Activated naive CD8-positive, alpha-beta T cell treated with anti-CD3 and anti-CD28 coated beads, Interleukin-2, amount 10 ng/mL, durations not matched to agents 7 days and 5 days (primary cell): ENCODE results near the gene PPP6R1. TPM values are rescaled to one million over a fixed set of nuclear protein-coding genes. Genes with fewer than 3 reads are reported as not detected.
A peak's percentile ranks its signal among the peaks of the same experiment; 100 is the strongest.

Source experiments
- ATAC-seq: fragments of 150-1000 bp; cut with Tn5 transposase; one replicate; pipeline ENCODE4 v1.10.0; 2021; ENCODE audit warnings: low read depth, moderate library complexity
- POLR2A ChIA-PET: fragments of 350-600 bp; sonication (Branson Sonifier 250); formaldehyde crosslinking; loops from one replicate; lab custom pipeline; 2021; ENCODE audit warnings: antibody characterized with exemption; lab: Charles Lee
- DNase-seq: peaks from one replicate; pipeline ENCODE4 v3.0.0; 2021
- H3K27ac Mint-ChIP-seq: one replicate; pipeline ENCODE4 v1.8.0; 2022; ENCODE audit warnings: mild to moderate bottlenecking, mixed read lengths
- H3K27me3 Mint-ChIP-seq: one replicate; pipeline ENCODE4 v1.8.0; 2022; ENCODE audit warnings: mild to moderate bottlenecking, moderate library complexity, mixed read lengths
- H3K36me3 Mint-ChIP-seq: one replicate; pipeline ENCODE4 v1.8.0; 2021; ENCODE audit warnings: mild to moderate bottlenecking, mixed read lengths
- H3K4me1 Mint-ChIP-seq: one replicate; pipeline ENCODE4 v1.8.0; 2021; ENCODE audit warnings: mixed read lengths
- H3K4me3 Mint-ChIP-seq: one replicate; pipeline ENCODE4 v1.8.0; 2022; ENCODE audit warnings: mild to moderate bottlenecking, moderate library complexity, mixed read lengths
- H3K9me3 Mint-ChIP-seq: one replicate; pipeline ENCODE4 v1.8.0; 2021; ENCODE audit warnings: mixed read lengths
- total RNA-seq, 2 experiments: library from RNA; stranded (reverse); gene quantifications; one replicate each; pipeline ENCODE4 v1.2.3, GENCODE V29; 2021

Gene PPP6R1, protein sequence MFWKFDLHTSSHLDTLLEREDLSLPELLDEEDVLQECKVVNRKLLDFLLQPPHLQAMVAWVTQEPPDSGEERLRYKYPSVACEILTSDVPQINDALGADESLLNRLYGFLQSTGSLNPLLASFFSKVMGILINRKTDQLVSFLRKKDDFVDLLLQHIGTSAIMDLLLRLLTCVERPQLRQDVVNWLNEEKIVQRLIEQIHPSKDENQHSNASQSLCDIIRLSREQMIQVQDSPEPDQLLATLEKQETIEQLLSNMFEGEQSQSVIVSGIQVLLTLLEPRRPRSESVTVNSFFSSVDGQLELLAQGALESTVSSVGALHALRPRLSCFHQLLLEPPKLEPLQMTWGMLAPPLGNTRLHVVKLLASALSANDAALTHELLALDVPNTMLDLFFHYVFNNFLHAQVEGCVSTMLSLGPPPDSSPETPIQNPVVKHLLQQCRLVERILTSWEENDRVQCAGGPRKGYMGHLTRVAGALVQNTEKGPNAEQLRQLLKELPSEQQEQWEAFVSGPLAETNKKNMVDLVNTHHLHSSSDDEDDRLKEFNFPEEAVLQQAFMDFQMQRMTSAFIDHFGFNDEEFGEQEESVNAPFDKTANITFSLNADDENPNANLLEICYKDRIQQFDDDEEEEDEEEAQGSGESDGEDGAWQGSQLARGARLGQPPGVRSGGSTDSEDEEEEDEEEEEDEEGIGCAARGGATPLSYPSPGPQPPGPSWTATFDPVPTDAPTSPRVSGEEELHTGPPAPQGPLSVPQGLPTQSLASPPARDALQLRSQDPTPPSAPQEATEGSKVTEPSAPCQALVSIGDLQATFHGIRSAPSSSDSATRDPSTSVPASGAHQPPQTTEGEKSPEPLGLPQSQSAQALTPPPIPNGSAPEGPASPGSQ
- total RNA-seq, result 100 to 1,000 TPM; 211 to 226 TPM

DNA sequence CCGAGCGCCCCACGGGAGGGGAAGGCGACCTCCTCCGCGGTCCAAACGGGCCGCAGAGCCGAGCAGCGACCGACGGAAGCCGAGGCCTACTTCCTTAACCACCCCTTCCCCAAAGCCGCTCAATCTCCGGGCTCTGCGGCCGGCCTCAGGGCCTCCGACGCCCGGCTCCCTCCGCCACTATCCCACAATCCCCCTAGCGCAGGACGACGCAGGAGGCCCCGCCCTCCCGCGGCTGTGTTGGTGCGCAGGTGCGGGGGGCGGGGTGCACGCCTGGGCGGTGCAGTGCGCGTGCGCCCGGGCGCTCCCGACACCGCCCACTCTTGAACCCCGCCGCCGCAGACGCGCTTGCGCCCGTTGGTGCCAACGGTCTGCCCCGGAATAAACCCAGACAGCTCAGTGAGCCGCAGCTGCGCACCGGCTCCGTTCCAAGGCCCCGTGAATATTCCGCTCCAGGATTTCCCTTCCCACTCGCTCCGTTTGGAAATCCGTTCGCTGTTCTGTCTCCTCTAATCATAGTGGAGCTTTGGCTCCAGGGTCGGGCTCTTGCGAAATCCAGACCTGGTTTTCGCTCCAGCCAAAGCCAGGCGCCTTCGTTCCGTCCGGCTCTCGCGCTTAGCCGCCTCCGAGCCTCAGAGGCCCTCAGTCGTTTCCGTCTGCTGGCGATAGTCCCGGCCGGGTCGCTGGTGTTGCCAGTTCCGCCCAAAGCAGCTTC lies at the start of gene PPP6R1:
Gene PPP6R1, minus strand, starts transcription at position 190 of the 712 bp plus-strand sequence. CDS start 11,914 bp downstream, outside the sequence.
- Mint-ChIP-seq H3K4me1 (peaks cover 34% of the 10 kb centered on the region), H3K9me3 (no peaks in the 10 kb centered on the region), H3K36me3 (peaks cover 18% of the 10 kb centered on the region), H3K27ac (peak within 1 kb of the TSS; percentile 99), H3K27me3 (no peaks in the 10 kb centered on the region), H3K4me3 (peak within 1 kb of the TSS; percentile 99)
- DNase-seq (peak; percentile 98), ATAC-seq (peak; percentile 77)
- POLR2A ChIA-PET, result interaction anchor here (0.7 to 8.4 kb wide), 20 partner anchors 8 to 1122 kb away, joined by 3 to 120 read pairs (median 5); partner anchors contain the start of genes BRSK1, CNOT3, FIZ1 and HSPBP1

DNA sequence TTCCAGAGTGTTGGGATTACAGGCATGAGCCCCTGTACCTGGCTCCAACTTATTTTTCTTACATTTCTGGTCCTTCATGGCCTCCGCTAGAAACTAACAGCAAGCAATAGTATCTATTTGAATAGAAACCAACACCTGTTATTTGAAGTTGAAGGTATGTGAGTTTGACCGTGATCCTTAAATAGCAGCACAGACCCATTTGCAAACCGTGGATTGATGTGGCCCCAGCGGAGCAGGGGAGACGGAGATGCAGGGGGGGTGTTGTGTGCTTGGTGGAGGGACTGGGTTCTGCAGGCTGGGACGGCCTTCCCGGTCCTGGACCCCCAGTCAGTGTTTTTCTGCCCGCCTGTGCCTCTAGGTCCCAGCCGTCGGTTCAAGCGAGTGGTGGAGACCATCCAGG lies 49.5 kb upstream of the PPP6R1 start:
- no peaks in the 10 kb centered on the region for H3K27me3 Mint-ChIP-seq
- no peak overlapping the region for H3K4me3 Mint-ChIP-seq
- ATAC-seq (no peak), DNase-seq (no peak)
- no peak overlapping the region for H3K27ac Mint-ChIP-seq
- POLR2A ChIA-PET, result interaction anchor here (0.6 kb wide), 1 partner anchor 51 kb away, joined by 5 read pairs; no protein-coding TSS in a partner anchor
- H3K9me3 Mint-ChIP-seq, result no peaks in the 10 kb centered on the region
- H3K36me3 Mint-ChIP-seq, result peaks cover 5% of the 10 kb centered on the region
- peaks cover 5% of the 10 kb centered on the region for H3K4me1 Mint-ChIP-seq

DNA sequence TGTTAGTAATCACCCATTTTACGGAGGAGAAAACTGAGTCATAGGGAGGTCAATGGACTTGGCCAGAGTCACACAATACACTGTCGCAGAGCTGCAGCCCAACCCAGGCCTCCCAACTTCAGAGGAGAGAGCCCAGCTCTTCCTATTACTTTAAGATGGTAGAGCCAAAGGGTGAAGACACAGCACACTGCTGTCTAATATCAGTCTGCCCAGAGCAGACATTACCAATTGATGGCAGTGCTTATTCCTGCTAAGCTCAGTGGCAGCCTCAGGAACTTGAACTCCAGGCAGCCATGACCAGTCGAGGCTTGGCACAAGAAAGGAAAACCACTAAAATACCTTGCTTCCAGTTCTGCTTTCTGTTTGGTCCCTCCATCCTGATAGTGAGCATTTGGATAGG lies 47.9 kb upstream of the PPP6R1 start:
- POLR2A ChIA-PET, result interaction anchor here (1.2 kb wide), 1 partner anchor 101 kb away, joined by 4 read pairs; the partner anchor contains the start of gene UBE2S
- H3K4me1 Mint-ChIP-seq, result peaks cover 8% of the 10 kb centered on the region
- ATAC-seq (no peak), DNase-seq (no peak)
- no peak overlapping the region for H3K4me3 Mint-ChIP-seq
- H3K36me3 Mint-ChIP-seq, result peaks cover 7% of the 10 kb centered on the region
- H3K9me3 Mint-ChIP-seq, result no peaks in the 10 kb centered on the region
- H3K27me3 Mint-ChIP-seq, result no peaks in the 10 kb centered on the region
- H3K27ac Mint-ChIP-seq, result no peak overlapping the region

DNA sequence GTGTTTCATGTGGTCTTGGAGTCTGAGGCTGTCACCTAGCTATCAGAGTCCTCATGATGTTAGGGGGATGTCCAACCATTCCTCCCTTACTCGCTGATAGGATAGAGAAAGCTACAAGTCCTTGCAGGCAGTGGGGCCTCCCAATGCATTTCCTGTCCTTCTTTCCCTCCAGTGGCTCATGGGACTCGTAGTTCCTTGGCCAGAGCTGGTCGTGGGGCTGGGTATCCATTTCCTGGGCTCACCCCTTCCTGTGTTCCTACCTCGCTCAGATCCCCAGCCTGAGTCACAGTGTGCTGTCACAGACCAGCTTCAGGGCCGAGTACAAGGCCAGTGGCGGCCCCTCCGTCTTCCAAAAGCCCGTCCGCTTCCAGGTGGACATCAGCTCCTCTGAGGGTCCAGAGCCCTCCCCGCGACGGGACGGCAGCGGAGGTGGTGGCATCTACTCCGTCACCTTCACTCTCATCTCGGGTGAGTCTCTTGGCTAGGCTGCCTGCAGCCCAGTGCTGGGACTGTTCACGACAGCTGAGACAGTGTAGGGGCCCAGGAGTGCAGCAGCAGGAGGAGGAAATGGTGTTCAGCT lies 47.3 kb upstream of the PPP6R1 start:
- peaks cover 7% of the 10 kb centered on the region for H3K36me3 Mint-ChIP-seq
- H3K27ac Mint-ChIP-seq, result no peak overlapping the region
- ATAC-seq (no peak), DNase-seq (no peak)
- POLR2A ChIA-PET, result interaction anchor here (1.1 to 1.5 kb wide), 4 partner anchors 33 to 101 kb away, joined by 3 to 5 read pairs (median 4); partner anchors contain the start of genes KMT5C, TMEM238 and UBE2S
- no peaks in the 10 kb centered on the region for H3K9me3 Mint-ChIP-seq
- H3K4me3 Mint-ChIP-seq, result no peak overlapping the region
- no peaks in the 10 kb centered on the region for H3K27me3 Mint-ChIP-seq
- peaks cover 8% of the 10 kb centered on the region for H3K4me1 Mint-ChIP-seq

DNA sequence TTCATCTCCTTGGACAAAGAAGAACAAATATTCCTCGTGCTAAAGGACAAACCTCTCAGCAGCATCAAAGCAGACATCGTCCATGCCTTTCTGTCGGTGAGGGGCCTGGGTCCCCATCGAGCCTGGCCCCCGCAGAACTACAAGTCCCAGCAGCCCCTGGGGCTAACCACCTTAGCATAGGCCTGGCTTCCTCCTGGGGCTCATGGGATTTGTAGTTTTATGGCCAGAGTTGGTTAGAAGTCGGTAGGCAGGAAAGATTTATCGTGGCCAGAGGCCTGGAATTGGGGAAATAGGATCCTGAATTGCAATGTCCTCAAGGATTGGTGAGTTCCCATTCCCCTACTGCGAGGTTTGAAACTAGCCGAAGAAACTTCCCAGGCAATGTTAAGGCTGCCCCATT lies 46.7 kb upstream of the PPP6R1 start:
- H3K27me3 Mint-ChIP-seq, result no peaks in the 10 kb centered on the region
- H3K27ac Mint-ChIP-seq, result no peak overlapping the region
- H3K4me3 Mint-ChIP-seq, result no peak overlapping the region
- H3K36me3 Mint-ChIP-seq, result peaks cover 7% of the 10 kb centered on the region
- peaks cover 8% of the 10 kb centered on the region for H3K4me1 Mint-ChIP-seq
- POLR2A ChIA-PET, result interaction anchor here (1.1 to 1.5 kb wide), 3 partner anchors 33 to 82 kb away, joined by 3 to 5 read pairs (median 4); partner anchors contain the start of genes KMT5C and TMEM238
- no peaks in the 10 kb centered on the region for H3K9me3 Mint-ChIP-seq
- peak; percentile 44 for ATAC-seq
- peak; percentile 52 for DNase-seq

DNA sequence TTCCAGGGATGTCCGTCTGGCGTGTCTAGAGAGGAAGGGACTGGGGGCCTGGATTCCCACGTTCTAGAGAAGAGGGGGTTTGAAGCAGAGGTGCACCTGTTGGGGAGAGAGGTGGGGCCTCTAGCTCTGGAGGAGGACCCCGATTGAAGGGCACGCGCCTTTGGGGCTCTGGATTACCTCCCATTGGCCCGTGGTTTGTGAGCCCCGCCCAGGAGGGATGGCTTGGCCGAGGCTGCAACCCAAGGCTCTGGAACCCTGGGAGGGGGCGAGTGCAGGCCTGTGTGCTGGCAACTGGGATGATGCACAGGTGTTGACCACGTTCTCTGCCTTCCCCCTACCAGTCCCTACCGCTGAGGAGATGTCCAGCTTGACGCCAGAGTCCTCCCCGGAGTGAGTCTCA lies 46.2 kb upstream of the PPP6R1 start:
- Mint-ChIP-seq H3K4me1 (peaks cover 8% of the 10 kb centered on the region), H3K9me3 (no peaks in the 10 kb centered on the region), H3K27ac (no peak overlapping the region), H3K4me3 (no peak overlapping the region), H3K27me3 (no peaks in the 10 kb centered on the region), H3K36me3 (peaks cover 7% of the 10 kb centered on the region)
- DNase-seq (no peak), ATAC-seq (no peak)
- POLR2A ChIA-PET, result interaction anchor here (1.4 to 1.5 kb wide), 2 partner anchors 79 to 82 kb away, joined by 3 to 4 read pairs; partner anchors contain the start of gene TMEM238

DNA sequence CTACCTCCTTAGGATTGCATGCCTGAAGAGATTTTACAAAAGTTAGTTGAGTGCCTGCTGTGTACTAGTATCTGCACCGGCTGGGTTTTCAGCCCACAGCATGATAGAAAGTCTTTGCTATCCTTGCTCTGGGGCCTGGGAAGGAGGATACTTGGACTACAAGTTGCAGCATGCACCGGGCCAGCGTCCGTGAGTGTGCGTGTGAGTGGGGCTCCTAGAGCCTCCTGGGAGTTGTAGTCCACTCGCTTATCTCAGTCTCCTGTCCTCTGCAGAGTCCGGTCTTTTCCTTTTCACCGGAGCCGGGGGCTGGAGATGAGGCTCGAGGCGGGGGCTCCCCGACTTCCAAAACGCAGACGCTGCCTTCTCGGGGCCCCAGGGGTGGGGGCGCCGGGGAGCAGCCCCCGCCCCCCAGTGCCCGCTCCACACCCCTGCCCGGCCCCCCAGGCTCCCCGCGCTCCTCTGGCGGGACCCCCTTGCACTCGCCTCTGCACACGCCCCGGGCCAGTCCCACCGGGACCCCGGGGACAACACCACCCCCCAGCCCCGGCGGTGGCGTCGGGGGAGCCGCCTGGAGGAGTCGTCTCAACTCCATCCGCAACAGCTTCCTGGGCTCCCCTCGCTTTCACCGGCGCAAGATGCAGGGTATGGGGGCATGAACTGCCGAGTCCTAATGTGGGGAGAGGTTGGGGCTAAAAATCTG lies 45.6 kb upstream of the PPP6R1 start:
- H3K27me3 Mint-ChIP-seq, result no peaks in the 10 kb centered on the region
- peaks cover 7% of the 10 kb centered on the region for H3K36me3 Mint-ChIP-seq
- H3K27ac Mint-ChIP-seq, result no peak overlapping the region
- POLR2A ChIA-PET, result interaction anchor here (1.4 kb wide), 1 partner anchor 44 kb away, joined by 5 read pairs; no protein-coding TSS in a partner anchor
- H3K4me3 Mint-ChIP-seq, result no peak overlapping the region
- ATAC-seq (no peak), DNase-seq (no peak)
- no peaks in the 10 kb centered on the region for H3K9me3 Mint-ChIP-seq
- peaks cover 8% of the 10 kb centered on the region for H3K4me1 Mint-ChIP-seq

DNA sequence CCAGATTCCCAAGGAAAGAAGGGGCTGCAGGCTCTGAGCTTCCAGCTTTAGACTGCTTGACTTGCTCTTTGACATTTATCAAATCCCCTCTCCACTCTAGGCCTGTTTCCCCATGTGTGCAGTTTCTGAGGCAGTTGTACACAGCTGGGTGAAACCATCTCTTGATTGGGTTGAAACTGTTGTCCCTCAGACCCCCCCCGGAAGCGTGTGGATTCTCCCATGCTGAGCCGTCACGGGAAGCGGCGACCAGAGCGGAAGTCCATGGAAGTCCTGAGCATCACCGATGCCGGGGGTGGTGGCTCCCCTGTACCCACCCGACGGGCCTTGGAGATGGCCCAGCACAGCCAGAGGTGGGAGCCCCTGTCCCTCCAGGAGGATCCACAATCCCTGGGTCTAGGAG lies 44.7 kb upstream of the PPP6R1 start:
- H3K27me3 Mint-ChIP-seq, result peaks cover 3% of the 10 kb centered on the region
- POLR2A ChIA-PET, result interaction anchor here (1.4 to 2.8 kb wide), 5 partner anchors 36 to 104 kb away, joined by 4 to 28 read pairs (median 15); partner anchors contain the start of genes KMT5C, RPL28, TMEM238 and UBE2S

DNA sequence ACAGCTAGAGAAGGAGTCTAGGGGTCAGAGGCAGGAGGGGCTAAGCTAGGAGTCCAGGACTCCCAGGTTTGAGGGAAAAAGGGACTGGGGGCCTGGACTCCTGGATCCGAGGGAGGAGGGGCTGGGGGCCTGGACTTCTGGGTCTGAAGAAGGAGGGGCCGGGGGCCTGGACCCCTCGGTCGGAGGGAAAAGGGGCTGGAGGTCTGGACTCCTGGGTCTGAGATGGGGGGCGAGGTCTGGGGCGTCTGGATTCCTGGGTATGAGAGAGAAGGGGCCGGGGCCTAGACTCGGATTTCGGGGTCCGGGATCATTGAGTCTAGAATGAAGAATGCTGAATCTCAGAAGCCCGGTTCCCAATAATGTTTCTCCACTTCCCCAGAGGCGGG lies 43.5 kb upstream of the PPP6R1 start:
- Mint-ChIP-seq H3K4me1 (peaks cover 8% of the 10 kb centered on the region), H3K4me3 (peak overlapping the region; percentile 95), H3K27ac (peak overlapping the region; percentile 98), H3K9me3 (no peaks in the 10 kb centered on the region), H3K36me3 (peaks cover 7% of the 10 kb centered on the region), H3K27me3 (peaks cover 3% of the 10 kb centered on the region)
- no peak for DNase-seq
- no peak for ATAC-seq
- POLR2A ChIA-PET, result interaction anchor here (1.2 to 2.8 kb wide), 12 partner anchors 9 to 304 kb away, joined by 3 to 28 read pairs (median 6); partner anchors contain the start of genes KMT5C, PPP6R1, RPL28 and TMEM238

More for the DNA sequence above, 44.7 kb upstream of the PPP6R1 start:
- Mint-ChIP-seq H3K36me3 (peaks cover 7% of the 10 kb centered on the region), H3K4me3 (no peak overlapping the region), H3K27ac (no peak overlapping the region), H3K9me3 (no peaks in the 10 kb centered on the region), H3K4me1 (peaks cover 8% of the 10 kb centered on the region)
- ATAC-seq (no peak), DNase-seq (no peak)

DNA sequence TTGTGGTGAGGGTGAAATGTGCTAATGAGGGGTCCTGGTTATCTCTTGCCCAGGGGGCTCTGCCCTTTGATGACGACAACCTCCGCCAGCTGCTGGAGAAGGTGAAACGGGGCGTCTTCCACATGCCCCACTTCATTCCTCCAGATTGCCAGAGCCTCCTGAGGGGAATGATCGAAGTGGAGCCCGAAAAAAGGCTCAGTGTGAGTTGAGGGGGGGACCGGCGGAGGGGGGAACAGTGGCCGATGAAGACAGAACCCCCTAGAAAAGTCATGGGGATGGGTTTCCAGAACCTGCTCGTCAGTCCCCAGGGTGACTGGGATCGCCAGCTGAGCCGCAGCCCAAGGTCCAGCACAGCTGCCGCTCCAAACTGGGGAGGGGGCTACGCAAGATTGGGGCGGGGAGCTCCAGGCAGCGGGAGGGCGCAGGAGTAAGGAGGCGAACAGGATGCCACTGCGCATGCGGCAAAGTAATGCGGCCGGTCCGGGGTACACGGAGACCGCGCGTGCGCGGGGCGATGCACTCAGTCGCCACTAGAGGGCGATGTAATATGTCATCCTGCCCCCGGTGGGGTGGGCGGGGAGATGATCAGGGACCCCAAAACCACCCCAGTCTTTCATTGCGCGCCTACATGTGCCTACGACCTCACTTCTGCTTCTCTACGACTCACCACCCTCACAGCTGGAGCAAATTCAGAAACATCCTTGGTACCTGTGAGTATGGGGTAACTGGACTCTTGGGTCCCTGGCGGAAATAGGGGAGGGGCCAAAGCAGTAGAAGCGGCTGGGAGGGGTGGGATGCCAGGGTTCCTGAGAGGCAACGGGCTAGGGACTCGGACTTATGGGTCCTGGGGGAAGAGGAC lies 42.9 kb upstream of the PPP6R1 start:
- Mint-ChIP-seq H3K4me1 (peaks cover 8% of the 10 kb centered on the region), H3K27me3 (peaks cover 3% of the 10 kb centered on the region), H3K9me3 (no peaks in the 10 kb centered on the region), H3K36me3 (peaks cover 7% of the 10 kb centered on the region), H3K4me3 (peak overlapping the region; percentile 95), H3K27ac (peak overlapping the region; percentile 98)
- POLR2A ChIA-PET, result interaction anchor here (0.6 to 2.8 kb wide), 16 partner anchors 9 to 305 kb away, joined by 3 to 28 read pairs (median 6); partner anchors contain the start of genes HSPBP1, KMT5C, PPP6R1 and RPL28
- DNase-seq (peak; percentile 98), ATAC-seq (peak; percentile 91)
